ENCODE measurements around the gene USF1.

DNA sequence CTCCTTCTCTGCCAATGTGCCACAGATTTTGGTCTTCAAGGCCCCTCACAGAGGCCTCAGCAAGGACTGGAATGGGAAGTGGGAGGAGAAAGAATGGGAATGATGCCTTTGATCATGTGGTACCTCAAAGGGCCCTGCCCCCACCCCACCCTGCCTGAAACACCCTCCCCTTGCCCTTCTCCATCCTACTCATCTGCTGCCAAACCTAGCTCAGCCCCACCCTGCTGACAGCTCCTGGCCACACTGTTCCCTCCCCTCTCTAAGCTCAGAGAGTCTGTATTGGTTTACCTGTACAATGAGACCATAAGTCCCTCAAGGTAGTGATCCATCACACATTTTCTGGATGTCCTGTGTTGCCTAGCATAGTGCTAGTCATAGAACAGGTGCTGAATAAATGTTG is 30.6 kb upstream of the USF1 start:
- TF ChIP-seq, protein P1, sequence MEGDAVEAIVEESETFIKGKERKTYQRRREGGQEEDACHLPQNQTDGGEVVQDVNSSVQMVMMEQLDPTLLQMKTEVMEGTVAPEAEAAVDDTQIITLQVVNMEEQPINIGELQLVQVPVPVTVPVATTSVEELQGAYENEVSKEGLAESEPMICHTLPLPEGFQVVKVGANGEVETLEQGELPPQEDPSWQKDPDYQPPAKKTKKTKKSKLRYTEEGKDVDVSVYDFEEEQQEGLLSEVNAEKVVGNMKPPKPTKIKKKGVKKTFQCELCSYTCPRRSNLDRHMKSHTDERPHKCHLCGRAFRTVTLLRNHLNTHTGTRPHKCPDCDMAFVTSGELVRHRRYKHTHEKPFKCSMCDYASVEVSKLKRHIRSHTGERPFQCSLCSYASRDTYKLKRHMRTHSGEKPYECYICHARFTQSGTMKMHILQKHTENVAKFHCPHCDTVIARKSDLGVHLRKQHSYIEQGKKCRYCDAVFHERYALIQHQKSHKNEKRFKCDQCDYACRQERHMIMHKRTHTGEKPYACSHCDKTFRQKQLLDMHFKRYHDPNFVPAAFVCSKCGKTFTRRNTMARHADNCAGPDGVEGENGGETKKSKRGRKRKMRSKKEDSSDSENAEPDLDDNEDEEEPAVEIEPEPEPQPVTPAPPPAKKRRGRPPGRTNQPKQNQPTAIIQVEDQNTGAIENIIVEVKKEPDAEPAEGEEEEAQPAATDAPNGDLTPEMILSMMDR (IDR thresholded peaks at IDR 0.05), result no peak
- TF ChIP-seq ZFX (IDR thresholded peaks at IDR 0.05; ENCODE audit: borderline replicate concordance), result no peak
